Activated T-cell treated with anti-CD3 and anti-CD28 coated beads for 1 hour (primary cell): ENCODE measurements around the gene LSG1.
"Not testable (repeated sequence)": the region's sequence is repeated elsewhere in the genome, so short reads cannot be mapped to it uniquely, and the experiment has no call there.

ENCODE experiments used
- DNase-seq: peaks from one replicate; pipeline ENCODE4 v3.0.0-alpha.2; 2020; ENCODE audit warnings: low read depth

LSG1 gene

DNA sequence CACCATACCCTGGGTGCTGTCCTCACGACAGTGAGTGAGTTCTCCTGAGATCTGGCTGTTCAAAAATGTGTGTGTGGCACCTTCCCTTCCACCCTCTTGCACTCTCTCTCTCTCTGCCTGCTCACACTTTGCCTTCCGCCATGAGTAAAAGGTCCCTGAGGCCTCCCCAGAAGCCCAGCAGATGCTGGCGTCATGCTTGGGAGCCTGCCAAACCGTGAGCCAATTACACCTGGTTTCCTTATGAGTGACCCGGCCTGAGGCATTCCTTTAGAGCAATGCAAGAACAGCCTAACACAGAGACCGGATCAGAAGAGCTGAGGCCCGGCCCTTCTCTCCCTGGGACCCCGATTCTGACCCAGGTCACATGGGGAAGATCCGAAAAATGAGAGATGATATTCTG is 54.2 kb downstream of the LSG1 start:
- DNase-seq: no peak

DNA sequence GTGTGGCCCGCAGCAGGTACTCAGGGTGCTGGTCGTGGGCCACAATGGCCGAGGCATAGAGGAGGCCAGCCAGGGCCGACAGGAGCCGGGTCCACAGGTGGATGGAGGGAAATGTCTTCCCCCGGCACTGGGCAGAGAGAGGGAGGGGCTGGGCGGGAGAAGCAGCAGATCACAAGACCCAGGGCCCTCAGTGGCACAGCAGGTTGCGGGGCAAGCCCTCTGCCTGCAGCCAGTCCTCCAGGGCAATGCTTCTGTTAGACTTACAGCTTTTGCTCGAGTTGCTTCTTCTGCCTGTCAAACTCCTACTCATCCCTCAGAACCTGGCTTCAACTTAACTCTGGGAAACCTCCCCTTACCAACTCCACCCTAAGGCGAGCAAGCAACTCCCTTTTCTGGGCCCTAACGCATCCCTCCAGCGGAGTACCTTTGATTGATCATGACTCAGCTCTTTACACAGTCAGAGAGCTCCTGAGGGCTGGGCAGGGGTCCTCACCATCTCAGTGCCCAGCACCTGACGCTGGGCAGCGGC is 54.8 kb downstream of the LSG1 start:
- no peak for DNase-seq

DNA sequence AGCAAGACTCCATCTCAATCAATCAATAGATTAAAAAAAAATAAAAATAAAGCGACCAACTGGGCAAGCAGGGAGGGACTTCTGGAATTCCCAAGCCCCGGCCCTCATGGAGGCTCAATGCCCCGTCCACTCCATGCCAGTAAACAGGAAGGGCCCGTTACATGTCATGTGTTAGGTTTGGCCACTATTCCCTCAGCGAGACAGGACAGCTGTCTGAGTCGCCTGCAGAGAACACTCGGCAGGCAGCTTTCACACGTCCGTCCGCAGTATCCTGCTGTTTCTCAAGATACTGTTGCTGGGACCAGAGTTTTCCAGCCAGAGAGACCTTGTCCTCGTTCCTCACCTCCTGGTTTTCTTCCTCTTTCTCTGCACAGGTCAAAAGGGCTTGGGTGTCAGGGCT is 56.8 kb downstream of the LSG1 start:
- no peak for DNase-seq

DNA sequence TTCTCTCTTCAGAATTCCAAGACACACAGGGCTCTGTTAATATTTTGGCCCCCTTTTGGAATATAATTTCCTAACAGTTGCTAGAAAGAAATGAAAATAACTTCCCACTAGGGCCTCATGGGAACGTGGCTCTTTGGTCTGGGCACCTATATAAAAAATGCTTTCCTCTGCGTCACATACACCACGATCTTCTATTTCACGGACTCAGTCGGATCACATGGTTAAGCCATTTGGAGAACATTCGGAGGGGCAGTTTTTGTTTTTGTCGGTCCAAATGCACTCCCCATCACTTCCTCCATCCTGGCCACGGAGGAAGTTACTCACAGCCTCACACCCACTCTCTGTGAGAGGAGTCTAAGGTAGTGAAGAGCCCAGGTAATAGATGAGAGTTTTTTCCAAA is 59.8 kb downstream of the LSG1 start:
- no peak for DNase-seq

GRCh38 chr3:194610689-194611088 is 61.3 kb downstream of the LSG1 start:
- no peak for DNase-seq

DNA sequence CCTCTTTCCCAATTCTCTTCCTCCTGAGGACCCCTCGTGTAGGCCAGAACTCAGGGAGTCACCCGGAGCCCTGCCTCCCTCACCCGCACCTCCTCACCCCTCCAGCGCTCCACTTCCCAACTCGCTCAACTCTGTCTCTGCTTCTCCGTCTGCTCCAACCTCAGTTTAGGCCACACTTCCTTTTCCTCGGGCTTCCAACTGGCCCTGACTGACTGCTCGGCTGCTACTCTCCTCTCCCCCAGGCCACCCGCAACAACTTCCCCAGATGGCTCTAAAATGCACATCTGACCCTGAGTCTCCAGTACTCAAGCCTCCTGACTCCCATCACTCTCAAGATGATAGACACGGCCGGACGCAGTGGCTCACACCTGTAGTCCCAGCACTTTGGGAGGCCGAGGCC is 62.4 kb downstream of the LSG1 start:
- no peak for DNase-seq

DNA sequence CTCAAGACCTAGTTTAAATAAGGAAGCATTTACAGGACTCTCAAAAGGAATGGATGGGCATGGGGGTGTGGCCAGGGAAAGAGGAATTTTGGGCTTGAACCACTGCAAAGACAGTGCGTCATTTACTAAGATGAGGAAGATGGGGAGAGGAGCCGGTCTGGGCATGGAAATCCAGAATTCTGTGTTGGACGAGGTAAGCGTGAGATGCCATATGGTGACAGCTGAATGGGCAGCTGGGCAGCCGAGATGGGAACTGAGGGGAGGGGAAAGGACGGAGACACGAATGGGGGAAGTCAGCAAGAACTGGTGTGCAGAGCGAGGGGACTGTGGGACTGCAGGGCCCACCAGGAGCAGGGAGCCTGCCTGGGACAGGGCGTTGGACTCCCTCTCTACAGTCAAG is 63.0 kb downstream of the LSG1 start:
- DNase-seq: no peak

GRCh38 chr3:194607592-194608389 is 64.2 kb downstream of the LSG1 start:
- no peak for DNase-seq

GRCh38 chr3:194606941-194607340 is 65.0 kb downstream of the LSG1 start:
- DNase-seq: no peak

DNA sequence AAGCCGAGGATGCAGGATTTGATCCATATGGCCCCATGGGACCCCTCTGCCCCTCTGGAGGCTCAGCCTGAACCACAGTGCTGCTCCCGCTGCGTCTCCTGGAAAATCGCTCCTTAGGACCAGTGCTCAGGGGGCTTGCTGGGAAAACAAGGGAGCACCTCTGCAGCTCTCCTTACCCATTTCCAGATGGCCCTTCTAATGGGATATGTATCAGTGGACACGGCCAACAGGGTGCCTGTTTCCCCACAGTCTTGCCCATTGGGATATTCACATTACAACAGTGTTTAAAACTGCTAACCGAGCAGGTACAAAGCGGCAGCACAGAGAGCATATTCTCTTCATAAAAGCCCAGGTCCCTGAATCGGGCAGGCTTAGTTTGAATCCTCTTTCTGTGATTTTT is 65.8 kb downstream of the LSG1 start:
- no peak for DNase-seq

DNA sequence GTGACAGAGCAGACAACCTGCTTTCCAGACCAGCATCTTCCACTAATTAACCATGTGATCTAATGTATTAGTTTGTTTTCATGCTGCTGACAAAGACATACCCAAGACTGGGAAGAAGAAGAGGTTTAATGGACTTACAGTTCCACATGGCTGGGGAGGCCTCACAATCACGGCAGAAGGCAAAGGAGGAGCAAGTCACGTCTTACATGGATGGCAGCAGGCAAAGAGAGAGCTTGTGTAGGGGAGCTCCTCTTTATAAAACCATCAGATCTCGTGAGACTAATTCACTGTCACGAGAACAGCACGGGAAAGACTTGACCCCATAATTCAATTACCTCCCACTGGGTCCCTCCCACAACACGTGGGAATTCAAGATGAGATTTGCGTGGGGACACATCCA is 66.7 kb downstream of the LSG1 start:
- not testable (repeated sequence) for DNase-seq

GRCh38 chr3:194604837-194605236 is 67.2 kb downstream of the LSG1 start:
- no peak for DNase-seq

DNA sequence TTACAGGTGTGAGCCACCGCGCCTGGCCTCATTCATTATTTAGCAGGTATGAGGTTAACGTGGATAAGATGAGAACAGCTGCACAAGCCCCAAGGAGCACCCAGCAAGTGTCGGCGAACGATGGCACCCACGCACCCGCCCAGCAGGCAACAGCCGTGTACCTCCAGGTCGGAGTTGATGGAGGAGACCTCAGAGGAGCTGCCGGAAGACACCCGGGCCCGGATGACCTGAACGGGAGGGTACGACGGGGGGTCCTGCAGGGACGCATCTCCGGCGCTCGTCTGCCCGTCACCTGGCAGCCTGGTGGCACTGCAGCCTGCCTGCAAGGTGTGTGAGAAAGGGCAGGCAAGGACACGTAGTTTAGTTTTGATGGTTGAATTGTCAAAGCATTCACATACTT is 67.9 kb downstream of the LSG1 start:
- no peak for DNase-seq

GRCh38 chr3:194602669-194603171 is 69.3 kb downstream of the LSG1 start:
- DNase-seq: no peak

GRCh38 chr3:194598771-194599557 is 73.0 kb downstream of the LSG1 start:
- DNase-seq: no peak

DNA sequence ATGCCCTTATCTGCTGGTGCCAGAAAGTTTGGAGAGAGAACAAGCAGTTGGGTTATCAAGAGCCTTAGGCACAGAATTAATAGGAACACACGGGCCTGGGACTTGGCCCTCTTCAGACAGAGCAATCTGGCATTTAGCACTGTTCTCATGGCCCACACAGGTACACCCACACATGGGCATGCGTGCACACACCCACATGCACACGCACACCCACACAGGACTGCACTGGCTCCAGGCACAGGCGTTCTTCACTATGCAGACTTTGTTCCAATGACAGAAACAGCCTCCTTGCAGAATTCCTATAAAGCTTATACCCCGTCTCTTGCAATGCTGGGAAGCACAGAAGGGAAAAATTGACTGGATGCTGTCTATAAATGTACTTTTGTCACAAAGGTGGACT is 75.1 kb downstream of the LSG1 start:
- DNase-seq: no peak

GRCh38 chr3:194592798-194593752 is 78.9 kb downstream of the LSG1 start:
- no peak for DNase-seq
